T-helper 1 cell treated with Interleukin-12 subunit alpha and Interleukin-12 subunit beta and Interleukin-4 antibody, amounts not matched to agents 30 ng/mL and 1 ng/mL, for 36 hours (primary cell): ENCODE measurements around the gene TMEM125. TPM values are rescaled to one million over a fixed set of nuclear protein-coding genes. Genes with fewer than 3 reads are reported as not detected.

Experiments
- intact Hi-C: fragments of 100-400 bp; cut with micrococcal nuclease; formaldehyde crosslinking; loops from one replicate; pipeline ENCODE4 v1.15.1; 2024
- total RNA-seq: library from RNA; stranded (reverse); gene quantifications from 2 replicates; pipeline ENCODE4 v1.2.3, GENCODE V29; 2022

Gene TMEM125
- total RNA-seq, 1 donor from 2014 or later: not detected

- intact Hi-C loops: no loop called here
These were observed 39.0 kb downstream of the TMEM125 start for GRCh38 chr1:43308635-43309404.

DNA sequence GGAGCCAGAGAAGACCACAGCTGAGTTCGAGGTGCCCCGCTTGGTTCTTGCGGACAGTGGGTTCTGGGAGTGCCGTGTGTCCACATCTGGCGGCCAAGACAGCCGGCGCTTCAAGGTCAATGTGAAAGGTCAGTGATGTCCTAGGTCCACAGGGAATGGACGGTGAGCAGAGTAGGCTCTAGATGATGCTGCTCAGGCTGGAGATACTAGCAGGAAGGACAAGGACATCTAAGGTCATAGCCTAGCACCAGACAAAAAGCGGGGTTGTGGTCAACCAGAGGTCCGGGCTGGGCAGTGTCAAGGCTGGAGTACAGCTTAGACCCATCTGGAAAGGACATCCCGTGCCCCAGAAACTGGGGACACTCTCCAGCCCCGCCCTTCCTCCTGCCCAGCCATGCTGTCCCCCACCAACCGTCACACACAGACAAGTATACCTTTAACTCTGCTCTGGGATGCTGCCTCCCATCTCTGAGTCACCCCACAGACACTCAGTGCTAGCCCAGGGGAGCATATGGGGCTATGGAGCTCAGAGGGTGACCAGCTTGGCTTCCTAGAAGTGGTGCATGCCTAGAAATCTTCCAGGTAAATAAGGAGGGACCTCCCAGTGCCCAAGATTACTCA, 39.7 kb downstream of the TMEM125 start:
- intact Hi-C loops: no loop called here

GRCh38 chr1:43311521-43311920, 41.7 kb downstream of the TMEM125 start:
- intact Hi-C loops: no loop called here

- intact Hi-C loops: no loop called here
These were observed 42.4 kb downstream of the TMEM125 start for GRCh38 chr1:43312212-43312623.

- intact Hi-C loops: no loop called here
These were observed 43.1 kb downstream of the TMEM125 start for GRCh38 chr1:43312663-43313515.

GRCh38 chr1:43313771-43314170, 44.0 kb downstream of the TMEM125 start:
- intact Hi-C loops: no loop called here

DNA sequence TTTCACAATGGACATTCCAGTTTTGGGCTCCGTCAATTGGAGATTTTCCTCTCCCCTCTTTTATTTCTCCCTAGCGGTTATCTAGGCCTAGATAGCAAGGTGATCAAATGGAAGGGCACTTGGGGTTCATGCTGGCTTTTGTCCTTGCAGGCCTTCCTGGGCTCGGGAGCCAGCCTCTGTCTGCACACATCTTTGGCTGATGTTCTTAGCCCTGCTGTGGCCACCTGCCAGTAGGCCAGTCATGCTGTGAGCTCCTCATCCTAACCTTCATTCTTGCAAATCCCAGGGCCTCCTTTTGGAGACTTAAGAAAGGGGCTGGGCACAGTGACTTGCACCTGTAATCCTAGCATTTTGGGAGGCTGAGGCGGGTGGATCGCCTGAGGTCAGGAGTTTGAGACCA, 44.5 kb downstream of the TMEM125 start:
- intact Hi-C loops: no loop called here

DNA sequence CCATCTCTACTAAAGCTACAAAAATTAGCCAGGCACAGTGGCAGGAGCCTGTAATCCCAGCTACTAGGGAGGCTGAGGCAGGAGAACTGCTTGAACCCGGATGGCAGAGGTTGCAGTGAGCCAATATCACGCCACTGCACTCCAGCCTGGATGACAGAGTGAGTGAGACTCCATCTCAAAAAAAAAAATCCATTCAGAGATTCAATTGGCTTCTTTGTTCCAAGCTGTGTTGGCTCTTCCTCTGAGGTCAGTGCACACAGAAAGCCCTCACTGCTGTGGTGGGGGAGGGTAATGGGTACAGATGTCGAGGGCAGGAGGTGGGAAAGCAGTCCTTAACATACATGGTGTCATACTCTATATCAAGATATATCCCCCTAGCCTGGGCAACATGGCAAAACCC, 45.7 kb downstream of the TMEM125 start:
- intact Hi-C loops: no loop called here

DNA sequence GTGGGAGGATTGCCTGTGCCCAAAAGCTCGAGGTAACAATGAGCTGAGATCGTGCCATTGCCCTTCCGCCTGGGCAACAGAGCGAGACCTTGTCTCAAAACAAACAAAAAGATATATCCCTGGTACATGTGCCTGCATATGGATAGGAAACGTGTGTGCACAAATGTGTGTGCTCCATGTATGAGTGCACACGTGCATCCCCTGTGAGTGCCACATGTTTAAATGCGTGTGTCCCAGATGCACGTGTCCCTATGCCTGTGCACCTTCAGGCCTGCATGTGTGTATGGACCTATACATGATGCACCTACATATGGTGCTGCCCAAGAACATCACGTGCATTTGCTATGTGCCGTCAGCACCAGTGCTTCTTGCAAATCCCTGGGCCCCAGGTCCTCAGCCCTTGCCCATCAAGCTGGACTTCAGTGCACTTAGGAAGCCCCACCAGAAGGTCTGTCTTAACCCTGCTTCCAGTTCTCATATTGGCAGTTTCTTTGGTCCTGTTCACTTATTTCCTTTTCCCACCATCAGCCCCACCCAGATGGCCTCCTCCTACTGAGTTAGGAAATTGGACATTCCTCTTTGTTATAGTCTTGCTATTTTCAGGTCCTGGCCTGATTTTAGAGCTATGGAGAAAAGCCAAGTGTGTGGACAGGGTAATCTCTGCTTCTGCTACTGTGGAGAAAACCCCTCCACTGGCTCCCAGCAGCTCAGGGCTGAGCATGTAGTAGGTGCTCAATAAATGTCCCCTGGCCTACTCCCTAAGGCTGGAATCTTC, 46.4 kb downstream of the TMEM125 start:
- intact Hi-C loops: no loop called here

DNA sequence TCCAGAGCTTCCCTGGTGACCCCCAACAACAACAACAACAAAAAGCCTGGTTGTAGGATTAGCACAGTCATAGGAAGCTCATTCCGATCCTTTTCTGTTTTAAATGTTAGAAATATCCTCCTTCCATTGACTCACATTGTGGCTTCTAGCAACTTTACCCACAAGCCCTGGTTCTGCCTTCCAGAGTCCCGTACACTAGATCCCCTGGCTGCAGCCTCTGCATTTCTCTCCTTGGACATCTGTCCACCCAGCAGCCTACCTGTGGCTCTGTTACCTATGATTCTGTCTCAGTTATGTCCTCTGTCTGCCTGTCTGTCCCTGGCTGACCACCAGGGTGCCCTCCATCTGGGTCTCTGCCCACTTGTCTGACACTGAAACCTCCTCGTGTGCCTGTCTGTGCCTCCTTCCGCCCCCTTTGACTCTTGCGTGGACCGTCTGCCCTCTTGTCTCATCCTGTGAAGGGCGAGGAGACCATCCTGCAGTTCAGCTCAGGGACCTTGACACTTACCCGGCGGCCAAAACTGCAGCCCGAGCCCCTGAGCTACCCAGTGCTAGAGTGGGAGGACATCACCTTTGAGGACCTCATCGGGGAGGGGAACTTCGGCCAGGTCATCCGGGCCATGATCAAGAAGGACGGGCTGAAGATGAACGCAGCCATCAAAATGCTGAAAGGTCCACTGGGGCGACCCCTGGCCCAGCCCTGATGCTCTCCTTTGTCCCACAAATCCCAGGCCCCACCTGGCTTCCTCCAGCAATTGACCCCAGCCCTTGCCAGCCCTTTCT, 47.1 kb downstream of the TMEM125 start:
- intact Hi-C loops: no loop called here

- intact Hi-C loops: no loop called here
These were observed 48.2 kb downstream of the TMEM125 start for GRCh38 chr1:43317817-43318471.

DNA sequence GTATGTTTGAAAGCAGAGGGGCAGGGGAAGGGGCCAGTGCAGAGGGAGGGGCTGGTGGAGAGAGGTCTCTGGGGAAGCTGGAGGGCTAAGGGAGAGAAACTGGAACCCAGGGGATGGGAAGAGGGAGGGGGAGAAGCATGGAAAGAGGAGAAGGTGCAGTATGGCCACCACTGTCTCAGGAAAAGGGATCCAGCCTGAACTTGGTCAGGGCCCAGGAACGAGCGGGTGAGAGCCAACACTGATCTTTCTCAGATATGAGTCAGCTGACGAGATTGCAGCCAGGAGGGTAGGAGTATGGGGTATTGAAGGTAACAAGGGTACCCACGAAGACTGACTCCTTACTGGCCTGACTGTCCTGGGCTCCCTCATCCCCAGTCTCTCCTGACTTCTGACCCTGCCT, 49.0 kb downstream of the TMEM125 start:
- intact Hi-C loops: no loop called here

DNA sequence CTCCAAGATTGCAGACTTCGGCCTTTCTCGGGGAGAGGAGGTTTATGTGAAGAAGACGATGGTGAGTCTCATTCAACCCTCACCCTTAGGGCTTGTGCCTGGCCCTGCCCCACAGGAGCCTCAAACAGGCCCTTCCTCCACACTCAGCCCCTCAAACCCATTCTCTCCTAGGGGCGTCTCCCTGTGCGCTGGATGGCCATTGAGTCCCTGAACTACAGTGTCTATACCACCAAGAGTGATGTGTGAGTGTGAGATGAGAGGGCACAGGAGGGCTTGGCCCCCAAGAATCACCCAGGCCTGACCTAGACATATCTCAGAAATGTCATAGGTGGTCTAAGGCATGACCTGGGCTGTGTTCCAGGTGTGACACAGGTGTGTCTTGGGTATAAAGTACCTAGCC, 49.5 kb downstream of the TMEM125 start:
- intact Hi-C loops: no loop called here

- intact Hi-C loops: no loop called here
These were observed 50.0 kb downstream of the TMEM125 start for GRCh38 chr1:43319766-43320165.

DNA sequence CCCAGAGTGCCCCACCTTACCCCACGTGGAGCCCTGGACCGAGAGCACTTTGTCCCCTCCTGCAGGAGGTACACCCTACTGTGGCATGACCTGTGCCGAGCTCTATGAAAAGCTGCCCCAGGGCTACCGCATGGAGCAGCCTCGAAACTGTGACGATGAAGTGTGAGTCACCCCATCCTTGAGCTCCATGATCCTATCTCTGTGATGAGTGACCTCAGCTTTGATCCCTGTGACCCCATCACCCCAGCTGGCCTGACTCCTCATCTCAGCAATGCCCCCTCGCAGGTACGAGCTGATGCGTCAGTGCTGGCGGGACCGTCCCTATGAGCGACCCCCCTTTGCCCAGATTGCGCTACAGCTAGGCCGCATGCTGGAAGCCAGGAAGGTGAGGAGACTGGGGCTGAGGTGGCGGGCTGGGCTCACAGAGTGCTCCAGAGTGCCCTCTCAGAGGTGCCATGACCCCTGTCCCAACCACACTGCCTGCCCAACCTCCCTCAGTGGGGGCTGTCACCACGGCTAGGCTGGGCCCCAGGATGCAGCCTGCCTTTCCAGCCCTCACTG, 51.6 kb downstream of the TMEM125 start:
- intact Hi-C loops: no loop called here

DNA sequence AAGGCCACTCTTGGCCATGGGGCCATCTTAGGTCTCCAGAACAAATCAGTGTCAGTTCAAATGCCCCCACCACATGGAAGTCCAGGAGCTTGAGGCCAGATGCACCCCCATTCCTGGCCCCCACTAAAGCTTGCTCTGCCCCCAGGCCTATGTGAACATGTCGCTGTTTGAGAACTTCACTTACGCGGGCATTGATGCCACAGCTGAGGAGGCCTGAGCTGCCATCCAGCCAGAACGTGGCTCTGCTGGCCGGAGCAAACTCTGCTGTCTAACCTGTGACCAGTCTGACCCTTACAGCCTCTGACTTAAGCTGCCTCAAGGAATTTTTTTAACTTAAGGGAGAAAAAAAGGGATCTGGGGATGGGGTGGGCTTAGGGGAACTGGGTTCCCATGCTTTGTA, 52.7 kb downstream of the TMEM125 start:
- intact Hi-C loops: no loop called here
